ENCODE measurements around the gene BACH2. TPM values are rescaled to one million over a fixed set of nuclear protein-coding genes. Genes with fewer than 3 reads are reported as not detected.
"Not testable (repeated sequence)": the region's sequence is repeated elsewhere in the genome, so short reads cannot be mapped to it uniquely, and the experiment has no call there.

The BACH2 gene
- total and polyA plus RNA-seq, 2 experiments from 2014 or later = 1.6 to 5.7 TPM

- H3K27ac ChIP-seq (ENCODE audit: low read depth) = no peak overlapping the region
- Mint-ChIP-seq H3K4me1 (no peaks in the 10 kb centered on the region), H3K4me3 (no peak overlapping the region), H3K27me3 (ENCODE audit: insufficient read depth, low read depth, poor library complexity) (no peaks in the 10 kb centered on the region), H3K9me3 (no peaks in the 10 kb centered on the region), H3K27ac (no peak overlapping the region), H3K36me3 (ENCODE audit: low read depth) (no peaks in the 10 kb centered on the region)
- no peaks in the 10 kb centered on the region for H3K36me3 ChIP-seq (ENCODE audit: insufficient read depth)
- DNase-seq (ENCODE audit: low spot score) (no peak), ATAC-seq (no peak)
- no peaks in the 10 kb centered on the region for H4K20me1 ChIP-seq (replicated peaks; ENCODE audit: insufficient read depth)
- H3K9me2 ChIP-seq (ENCODE audit: insufficient read depth) = 0 out of 2 replicates have a peak, but pooled peaks cover 3% of the 10 kb centered on the region
- no peaks in the 10 kb centered on the region for H3K27me3 ChIP-seq (ENCODE audit: insufficient read depth)
- H2AFZ ChIP-seq = no peak overlapping the region
- H3F3A ChIP-seq (replicated peaks; ENCODE audit: low read depth) = no peaks in the 10 kb centered on the region
- no peaks in the 10 kb centered on the region for H3K79me2 ChIP-seq (replicated peaks; ENCODE audit: insufficient read depth)
- no peak for TF ChIP-seq ETS1 (IDR thresholded peaks at IDR 0.05)
- no peak for TF ChIP-seq EZH2phosphoT487 (IDR thresholded peaks at IDR 0.05; ENCODE audit: unreplicated experiment)
- TF ChIP-seq JUNB (IDR thresholded peaks at IDR 0.05; ENCODE audit: unreplicated experiment) = no peak
- no peak for TF ChIP-seq REST (IDR thresholded peaks at IDR 0.05; ENCODE audit: unreplicated experiment)
- no peak for TF ChIP-seq STAT1 (IDR thresholded peaks at IDR 0.05; ENCODE audit: unreplicated experiment)
- TF ChIP-seq CREB1 (CRISPR knock-in tag; IDR thresholded peaks at IDR 0.05; ENCODE audit: low read depth) = no peak
- no peak overlapping the region for H3K4me2 ChIP-seq
- H3K4me3 ChIP-seq = no peak overlapping the region
- H3K4me1 ChIP-seq (ENCODE audit: insufficient read depth) = no peaks in the 10 kb centered on the region
These were observed 261.5 kb downstream of the BACH2 start for GRCh38 chr6:90035047-90035723.

- Histone ChIP-seq H3K4me1 (ENCODE audit: insufficient read depth) (no peaks in the 10 kb centered on the region), H3K27me3 (ENCODE audit: insufficient read depth) (no peaks in the 10 kb centered on the region), H4K20me1 (replicated peaks; ENCODE audit: insufficient read depth) (no peaks in the 10 kb centered on the region), H3K79me2 (replicated peaks; ENCODE audit: insufficient read depth) (no peaks in the 10 kb centered on the region), H2AFZ (no peak overlapping the region), H3K9me2 (ENCODE audit: insufficient read depth) (0 out of 2 replicates have a peak, but pooled peaks cover 3% of the 10 kb centered on the region), H3K36me3 (ENCODE audit: insufficient read depth) (no peaks in the 10 kb centered on the region), H3K4me3 (no peak overlapping the region), H3F3A (replicated peaks; ENCODE audit: low read depth) (no peaks in the 10 kb centered on the region), H3K4me2 (no peak overlapping the region), H3K27ac (ENCODE audit: low read depth) (no peak overlapping the region)
- Mint-ChIP-seq H3K36me3 (ENCODE audit: low read depth) (no peaks in the 10 kb centered on the region), H3K4me3 (no peak overlapping the region), H3K9me3 (no peaks in the 10 kb centered on the region), H3K27ac (no peak overlapping the region), H3K4me1 (peaks cover 7% of the 10 kb centered on the region), H3K27me3 (ENCODE audit: insufficient read depth, low read depth, poor library complexity) (peaks cover 4% of the 10 kb centered on the region)
- DNase-seq (ENCODE audit: low spot score) = no peak
- no peak for ATAC-seq
- TF ChIP-seq STAT1 (IDR thresholded peaks at IDR 0.05; ENCODE audit: unreplicated experiment) (no peak), EZH2 (IDR thresholded peaks at IDR 0.05; ENCODE audit: low read depth, unreplicated experiment) (no peak), CTCF (conservative IDR thresholded peaks at IDR 0.05; ENCODE audit: low read depth in 2 of 2) (no peak), ZNF331 (CRISPR knock-in tag; IDR thresholded peaks at IDR 0.05; ENCODE audit: low read depth) (no peak)
These were observed 262.8 kb downstream of the BACH2 start for GRCh38 chr6:90033746-90034271.

- not testable (repeated sequence) for H3K4me3 ChIP-seq; H3K9me2 ChIP-seq (ENCODE audit: insufficient read depth); H3K9me3 Mint-ChIP-seq; H3K27me3 ChIP-seq (ENCODE audit: insufficient read depth); H3K27ac Mint-ChIP-seq; H3F3A ChIP-seq (replicated peaks; ENCODE audit: low read depth); H4K20me1 ChIP-seq (replicated peaks; ENCODE audit: insufficient read depth); H2AFZ ChIP-seq; H3K4me1 ChIP-seq (ENCODE audit: insufficient read depth); H3K79me2 ChIP-seq (replicated peaks; ENCODE audit: insufficient read depth); H3K36me3 Mint-ChIP-seq (ENCODE audit: low read depth); ATAC-seq; H3K27ac ChIP-seq (ENCODE audit: low read depth); H3K36me3 ChIP-seq (ENCODE audit: insufficient read depth); H3K4me1 Mint-ChIP-seq; H3K4me2 ChIP-seq; H3K27me3 Mint-ChIP-seq (ENCODE audit: insufficient read depth, low read depth, poor library complexity); DNase-seq (ENCODE audit: low spot score); H3K4me3 Mint-ChIP-seq
These were observed 264.0 kb downstream of the BACH2 start for GRCh38 chr6:90032489-90033212.

All from GM23338 (cell line).